Neural progenitor cell (in vitro differentiated cells): ENCODE measurements around the gene ZNF496.

Experiments used
- CTCF ChIP-seq: fragments of 200-600 bp; sonication (generic); IDR thresholded peaks from 2 replicates; pipeline ENCODE4 v1.5.1; 2017; ENCODE audit warnings: antibody characterized with exemption, mild to moderate bottlenecking
- EZH2 ChIP-seq: fragments of 200-600 bp; sonication (generic); IDR thresholded peaks from 2 replicates; pipeline ENCODE4 v1.6.1; 2017; ENCODE audit warnings: antibody characterized with exemption, mild to moderate bottlenecking, moderate library complexity
- EZH2phosphoT487 ChIP-seq: fragments of 200-600 bp; sonication (generic); IDR thresholded peaks from 2 replicates; pipeline ENCODE4 v1.6.1; 2017; ENCODE audit warnings: antibody characterized with exemption

GRCh38 chr1:247297263-247298123, 34.2 kb downstream of the ZNF496 start:
- no peak for TF ChIP-seq CTCF
- TF ChIP-seq EZH2 = no peak
- no peak for TF ChIP-seq EZH2phosphoT487
